GM18498 (cell line): ENCODE results near the gene CALHM1.
"Not testable (repeated sequence)": the region's sequence is repeated elsewhere in the genome, so short reads cannot be mapped to it uniquely, and the experiment has no call there.

Experiments
- ATAC-seq: cut with Tn5 transposase; IDR thresholded peaks from one replicate; pipeline ENCODE4 v1.9.1; 2021; ENCODE audit warnings: mild to moderate bottlenecking, moderate library complexity; ENCODE audit not compliant: unreplicated experiment

CALHM1 gene, protein sequence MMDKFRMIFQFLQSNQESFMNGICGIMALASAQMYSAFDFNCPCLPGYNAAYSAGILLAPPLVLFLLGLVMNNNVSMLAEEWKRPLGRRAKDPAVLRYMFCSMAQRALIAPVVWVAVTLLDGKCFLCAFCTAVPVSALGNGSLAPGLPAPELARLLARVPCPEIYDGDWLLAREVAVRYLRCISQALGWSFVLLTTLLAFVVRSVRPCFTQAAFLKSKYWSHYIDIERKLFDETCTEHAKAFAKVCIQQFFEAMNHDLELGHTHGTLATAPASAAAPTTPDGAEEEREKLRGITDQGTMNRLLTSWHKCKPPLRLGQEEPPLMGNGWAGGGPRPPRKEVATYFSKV

DNA sequence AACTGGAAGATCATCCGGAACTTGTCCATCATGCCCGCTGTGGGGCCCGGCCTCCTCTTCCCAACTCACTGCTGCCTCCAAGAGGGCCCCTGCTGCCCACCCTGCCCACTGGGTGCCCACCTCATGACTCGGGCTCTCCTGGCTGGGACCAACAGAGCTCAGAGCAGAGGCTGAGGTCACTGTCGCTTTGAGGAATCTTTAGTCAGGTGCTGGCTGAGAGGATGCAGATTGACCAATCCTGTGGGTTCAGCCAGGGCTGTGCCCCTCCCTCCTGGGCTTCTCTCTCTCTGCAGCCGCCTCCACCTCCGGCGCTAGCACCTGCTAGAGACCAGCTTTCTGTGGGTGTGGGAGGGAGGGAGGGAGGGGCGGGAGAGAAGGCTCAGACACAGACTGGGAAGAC lies at the start of gene CALHM1:
Gene CALHM1 (minus strand): TSS at position 181 of the 400 bp plus-strand sequence. CDS start 149 bp downstream, at position 32.
- peak; percentile 55 for ATAC-seq

- no peak for ATAC-seq
Observed at GRCh38 chr10:103507235-103508191, 48.8 kb upstream of the CALHM1 start.

- no peak for ATAC-seq
Observed at GRCh38 chr10:103506061-103506460, 47.4 kb upstream of the CALHM1 start.

DNA sequence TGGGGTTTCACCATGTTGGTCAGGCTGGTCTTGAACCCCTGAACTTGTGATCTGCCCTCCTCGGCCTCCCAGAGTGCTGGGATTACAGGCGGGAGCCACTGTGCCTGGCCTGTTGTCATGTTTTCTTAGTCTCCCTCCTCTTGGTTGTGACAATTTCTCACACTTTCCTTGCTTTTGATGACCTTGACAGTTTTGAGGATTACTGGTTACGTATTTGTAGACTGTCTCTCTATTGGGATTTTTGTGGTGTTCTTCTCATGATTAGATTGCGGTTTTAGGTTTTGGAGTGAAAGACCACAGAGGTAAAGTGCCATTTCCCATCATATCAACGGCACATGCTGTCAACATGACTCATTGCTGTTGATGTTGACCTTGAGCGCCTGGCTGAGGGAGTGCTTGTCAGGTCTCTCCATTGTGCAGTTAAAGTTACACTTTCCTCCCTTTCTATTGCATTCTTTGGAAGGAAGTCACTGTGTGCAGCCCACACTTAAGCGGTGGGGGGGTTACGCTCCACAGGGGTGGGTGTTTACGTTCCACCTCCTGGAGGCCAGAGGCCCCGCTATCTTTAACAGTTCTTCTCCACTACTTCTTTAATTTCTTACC lies 45.6 kb upstream of the CALHM1 start:
- no peak for ATAC-seq

- not testable (repeated sequence) for ATAC-seq
Observed at GRCh38 chr10:103503777-103504176, 45.1 kb upstream of the CALHM1 start.

- ATAC-seq = no peak
Observed at GRCh38 chr10:103502849-103503660, 44.4 kb upstream of the CALHM1 start.

GRCh38 chr10:103501186-103501585 lies 42.5 kb upstream of the CALHM1 start:
- no peak for ATAC-seq

DNA sequence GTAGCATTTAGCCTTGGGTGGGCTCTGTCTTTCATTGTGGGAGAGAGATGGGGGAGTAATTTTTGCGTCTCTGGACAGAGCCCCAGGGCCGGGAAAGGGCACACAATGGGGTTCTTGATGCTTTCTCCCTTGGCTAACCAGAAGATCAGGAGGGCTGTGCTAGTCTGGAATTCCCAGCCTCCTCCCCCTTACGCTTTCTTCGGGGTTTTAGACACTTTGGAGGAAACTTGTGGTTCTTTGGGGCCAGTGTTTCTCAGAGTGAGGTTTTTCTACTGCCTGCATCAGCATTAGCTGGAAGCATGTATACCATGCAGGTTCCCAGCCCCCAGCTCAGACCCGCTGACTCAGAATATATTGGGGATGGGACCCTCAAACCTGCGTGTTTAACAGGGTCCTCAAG lies 41.8 kb upstream of the CALHM1 start:
- ATAC-seq = no peak

DNA sequence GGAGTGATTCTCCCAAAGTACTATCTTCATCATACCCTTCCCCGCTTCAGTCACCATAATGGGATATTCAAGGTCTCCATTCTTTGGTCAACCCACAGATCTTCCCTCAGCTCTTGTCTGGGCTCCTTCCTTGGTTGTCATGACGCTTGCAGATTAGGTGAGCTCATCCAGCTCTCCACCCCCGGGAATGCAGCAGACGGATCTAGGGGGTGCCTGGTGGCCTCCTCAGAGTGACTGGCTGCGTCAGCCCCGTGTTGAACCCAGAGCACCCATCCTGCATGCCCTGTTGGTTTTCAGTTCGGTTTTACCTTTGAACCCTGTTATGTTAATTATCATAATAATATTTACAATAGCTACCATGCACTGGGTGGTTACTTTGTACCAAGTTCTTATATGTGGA lies 41.2 kb upstream of the CALHM1 start:
- ATAC-seq = no peak

DNA sequence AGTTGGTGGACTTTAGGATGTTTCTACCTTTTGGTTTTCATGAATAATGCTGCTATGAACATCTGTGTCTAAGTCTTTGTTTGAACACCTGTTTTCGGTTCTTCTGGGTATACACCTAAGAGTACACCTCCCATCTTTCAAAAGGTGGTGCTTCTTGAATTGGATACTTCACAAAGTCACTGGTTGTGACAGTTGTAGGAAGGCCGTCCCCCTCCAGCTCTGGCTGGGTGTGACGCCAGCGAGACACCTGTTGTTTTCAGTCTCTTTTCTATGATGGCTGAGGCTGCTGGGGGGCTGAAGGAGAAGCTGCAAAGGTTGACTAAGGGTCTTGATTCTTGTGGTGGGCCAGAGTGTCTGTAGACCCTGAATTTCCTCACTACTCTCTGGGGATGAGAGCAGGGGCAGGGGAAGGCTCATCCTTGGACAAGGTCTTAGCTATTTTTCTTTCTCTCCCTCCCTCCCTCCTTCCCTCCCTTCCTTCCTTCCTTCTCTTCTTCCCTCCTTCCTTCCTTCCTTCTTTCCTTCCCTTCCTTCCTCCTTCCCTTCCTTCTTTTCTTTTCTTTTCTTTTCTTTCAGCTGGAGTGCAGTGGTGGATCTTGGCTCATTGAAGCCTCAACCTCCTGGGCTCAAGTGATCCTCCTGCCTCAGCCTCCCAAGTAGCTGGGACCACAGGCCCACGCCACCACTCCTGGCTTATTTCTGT lies 40.4 kb upstream of the CALHM1 start:
- no peak for ATAC-seq

DNA sequence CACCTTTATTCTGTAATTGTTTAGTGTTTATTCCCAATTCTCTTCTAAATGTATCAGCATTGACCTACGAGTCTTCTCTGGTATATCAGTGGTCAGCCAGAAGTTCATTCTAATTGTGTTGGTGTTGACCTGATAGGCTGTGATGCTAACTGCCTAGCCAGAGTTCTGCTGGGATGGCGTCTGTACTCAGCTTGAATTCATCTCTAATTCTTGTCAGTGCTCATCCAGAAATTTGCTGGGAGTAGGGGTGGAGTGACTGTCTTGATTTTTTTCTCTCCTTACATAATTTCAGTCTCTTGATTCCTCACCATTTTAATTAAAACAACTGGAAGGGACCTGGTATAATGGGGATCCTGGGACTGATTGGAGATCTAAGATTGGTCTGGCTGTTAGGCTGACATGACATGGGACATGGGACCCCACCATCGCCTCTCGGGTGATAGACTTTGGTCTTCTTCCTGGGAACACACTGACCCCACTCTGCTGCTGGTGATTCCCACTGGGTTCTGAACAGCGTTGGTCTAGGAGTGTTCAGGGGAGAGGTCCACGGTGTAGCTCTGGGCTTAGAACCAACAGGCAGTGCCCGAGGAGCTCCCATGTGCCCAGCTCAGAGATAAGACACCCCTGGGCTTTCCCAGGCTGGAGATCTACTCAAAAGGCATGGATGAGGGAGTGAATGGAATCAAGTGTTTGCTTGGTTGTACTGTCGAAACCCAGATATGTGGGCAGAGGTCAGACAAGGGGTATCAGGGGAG lies 38.6 kb upstream of the CALHM1 start:
- no peak for ATAC-seq

DNA sequence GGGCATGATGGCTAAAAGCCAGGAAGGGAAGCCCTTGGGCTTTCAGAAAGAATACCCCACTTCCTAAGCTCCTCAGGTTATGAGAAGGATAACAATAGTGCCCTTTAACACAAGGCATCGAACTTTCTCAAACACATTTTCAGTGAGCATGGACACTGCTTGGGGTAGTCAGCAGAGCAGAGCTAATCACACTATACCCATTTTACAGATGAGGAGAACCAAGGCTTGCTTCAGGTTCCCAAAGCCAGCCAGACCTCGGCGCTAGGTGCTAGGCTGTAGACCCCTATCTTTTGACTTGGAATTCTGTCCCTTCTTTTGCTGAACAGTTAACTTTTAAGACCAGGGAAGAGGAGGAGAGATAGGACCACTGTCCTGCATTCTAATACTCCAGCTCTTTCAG lies 36.6 kb upstream of the CALHM1 start:
- ATAC-seq = no peak

DNA sequence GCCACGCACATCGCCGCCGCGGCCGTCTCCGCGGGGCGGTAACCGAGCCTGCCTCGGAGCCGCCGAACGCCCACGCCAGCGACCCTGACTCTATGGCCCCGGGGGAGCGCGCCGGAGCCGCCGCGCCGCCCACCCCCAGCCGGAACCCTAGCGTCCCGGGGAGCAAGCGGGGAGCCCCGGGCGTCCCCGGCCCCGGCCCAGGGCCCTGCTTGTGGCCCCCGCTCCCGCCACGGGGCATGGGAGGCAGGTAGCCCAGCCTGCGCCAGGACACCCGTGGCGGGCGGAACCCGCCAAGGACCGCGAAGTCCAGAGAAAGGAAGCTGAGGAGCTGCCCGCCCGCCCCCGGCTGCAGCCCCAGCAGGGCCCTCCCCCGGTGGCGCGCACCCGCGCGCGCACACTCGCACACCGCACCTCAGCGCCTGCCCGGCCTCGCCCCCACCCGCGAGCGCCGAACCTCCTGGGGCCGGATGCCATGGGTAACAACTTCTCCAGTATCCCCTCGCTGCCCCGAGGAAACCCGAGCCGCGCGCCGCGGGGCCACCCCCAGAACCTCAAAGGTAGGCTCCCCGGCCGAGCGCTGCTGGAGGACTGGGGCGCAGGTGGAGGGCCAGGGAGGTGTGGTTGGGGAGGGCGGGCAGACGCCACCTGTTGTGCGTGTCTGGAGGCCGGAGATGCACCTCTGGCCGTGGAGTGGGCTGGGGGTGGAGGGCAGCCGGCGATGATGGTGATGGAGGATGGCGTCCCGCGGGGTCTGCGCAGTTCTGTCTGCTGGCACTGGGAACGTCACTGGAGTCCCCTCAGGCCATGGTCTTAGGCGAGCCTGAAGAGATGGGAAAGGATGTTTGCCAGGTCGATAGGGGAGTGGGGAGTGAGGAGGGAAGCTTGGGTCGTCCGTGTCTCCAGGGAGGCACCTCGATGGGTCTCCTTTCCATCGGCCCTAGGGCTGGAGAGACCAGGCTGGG lies 35.5 kb upstream of the CALHM1 start:
- ATAC-seq = no peak

DNA sequence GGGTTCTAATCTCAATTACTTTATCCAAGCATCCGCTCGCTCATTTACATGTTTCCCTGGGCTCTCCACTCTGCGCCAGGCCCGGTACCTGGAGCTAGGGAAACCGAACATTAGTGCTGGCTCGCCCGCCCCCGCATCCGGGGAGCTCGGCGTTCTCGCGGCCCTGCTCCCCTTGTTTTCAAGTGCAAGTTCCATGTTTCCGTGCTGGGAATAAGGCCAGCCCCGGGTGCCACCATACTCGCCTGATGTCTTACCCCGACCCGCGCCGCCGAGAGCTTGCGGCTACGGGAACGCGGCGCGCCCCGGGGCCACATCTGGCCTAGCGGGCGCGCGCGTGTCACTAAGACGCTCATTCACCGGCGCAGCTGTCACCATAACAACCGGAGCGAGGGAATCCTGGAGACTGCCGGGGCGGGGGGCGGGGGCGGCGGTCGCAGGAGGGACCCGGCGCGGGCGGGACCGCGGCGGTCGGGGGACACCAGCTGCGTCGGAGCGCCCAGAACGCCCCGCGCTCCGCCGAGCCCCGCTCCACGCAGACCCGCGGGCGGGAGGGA lies 34.7 kb upstream of the CALHM1 start, which contains the start of gene NEURL1:
Gene NEURL1 (plus strand): TSS at position 344 of the 554 bp plus-strand sequence. CDS start 683 bp downstream, outside the sequence.
- ATAC-seq = no peak

DNA sequence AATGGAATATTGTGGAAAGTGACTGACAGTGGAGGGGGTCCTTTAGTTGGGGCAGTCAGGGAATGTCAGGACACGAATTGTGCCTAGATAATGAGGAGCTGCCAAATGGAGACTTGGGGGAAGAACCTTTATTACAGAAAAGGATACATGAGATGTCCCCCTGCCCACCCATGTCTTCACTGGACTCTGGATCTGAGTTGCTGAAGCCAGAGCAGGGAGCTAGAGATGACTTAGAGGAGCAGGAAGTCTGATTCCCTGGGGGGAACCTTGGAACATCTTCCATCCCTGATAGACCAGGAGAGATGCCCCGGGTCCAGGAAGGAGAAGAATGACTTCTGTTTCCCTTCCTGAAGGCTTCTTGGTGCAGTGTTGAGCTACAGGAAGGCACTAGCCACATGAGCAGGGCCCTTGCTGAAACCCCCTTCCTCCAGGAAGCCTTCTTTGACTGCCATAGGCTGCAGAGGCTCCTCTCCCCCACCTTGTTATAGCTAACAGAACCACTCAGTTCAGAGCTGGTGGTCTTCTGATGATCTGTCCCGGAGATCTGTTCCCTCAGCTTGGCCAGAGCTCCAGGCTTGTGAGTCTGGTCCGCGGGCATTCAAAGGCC lies 34.1 kb upstream of the CALHM1 start:
- no peak for ATAC-seq

DNA sequence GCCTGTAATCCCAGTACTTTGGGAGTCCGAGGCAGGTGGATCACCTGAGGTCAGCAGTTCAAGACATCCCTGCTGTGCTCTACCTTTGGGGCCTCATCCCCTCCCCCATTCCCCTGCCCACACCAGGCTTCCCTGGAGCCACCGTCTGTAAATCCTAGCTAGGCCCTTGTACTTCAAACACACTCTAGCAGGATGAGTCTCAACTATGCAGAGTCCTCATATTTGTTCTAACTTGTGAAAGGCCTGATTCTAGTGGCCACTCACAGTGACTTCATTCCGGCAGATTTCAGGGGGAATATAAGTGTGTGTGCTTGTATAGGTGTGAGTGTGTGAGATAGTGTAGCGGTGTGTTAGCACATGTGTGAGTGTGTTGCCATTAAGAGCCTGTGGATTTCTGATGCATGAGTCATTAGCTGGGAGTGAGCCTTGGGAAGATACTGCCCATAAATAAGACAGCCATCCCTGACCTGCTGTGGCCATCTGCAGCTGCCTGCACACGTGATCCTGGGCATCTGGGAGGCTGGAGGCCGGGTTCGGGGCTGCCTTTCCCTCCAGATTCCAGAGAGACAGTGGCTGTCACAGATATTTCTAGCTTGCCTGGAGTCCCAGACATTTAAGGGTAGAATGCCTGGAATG lies 33.1 kb upstream of the CALHM1 start:
- no peak for ATAC-seq

GRCh38 chr10:103490986-103491314 lies 32.2 kb upstream of the CALHM1 start:
- ATAC-seq = peak; percentile 19
